Muscle of arm (tissue), 12 donors: ENCODE measurements around the gene ARPC5. TPM values are rescaled to one million over a fixed set of nuclear protein-coding genes. Genes with fewer than 3 reads are reported as not detected.

Experiments used
- DNase-seq: peaks from one replicate; pipeline ENCODE4 v3.0.0-alpha.2; 2013
- polyA plus RNA-seq, 12 donors: library from polyadenylated mRNA; unstranded; fragments of 120-200 nt; gene quantifications; one replicate each; pipeline ENCODE4 v1.2.1, GENCODE V29; 2013; ENCODE audit not compliant: insufficient read length in 12 of 12

The ARPC5 gene
- polyA plus RNA-seq, 12 donors: 73.7 to 139 (median 93.4) TPM; not detected in 1

DNA sequence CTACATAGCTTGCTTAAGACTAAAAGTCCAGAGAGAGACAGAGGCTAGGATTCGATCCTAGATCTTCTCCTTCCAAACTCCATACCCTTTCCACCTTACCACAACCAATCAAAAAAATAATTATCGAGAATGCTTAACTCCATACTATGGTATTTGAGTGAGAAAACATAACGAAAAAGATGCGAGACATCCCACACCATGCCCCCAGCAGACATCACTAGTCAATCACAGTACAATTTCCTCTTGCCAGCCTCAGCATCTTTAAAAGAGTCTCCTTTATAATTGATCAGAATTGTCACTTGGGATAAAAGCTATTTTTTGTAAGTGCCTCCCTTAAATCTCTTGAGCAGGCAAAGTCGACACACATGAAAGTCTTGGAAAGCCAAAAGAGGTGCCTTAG lies 46.2 kb downstream of the ARPC5 start:
- DNase-seq: no peak

DNA sequence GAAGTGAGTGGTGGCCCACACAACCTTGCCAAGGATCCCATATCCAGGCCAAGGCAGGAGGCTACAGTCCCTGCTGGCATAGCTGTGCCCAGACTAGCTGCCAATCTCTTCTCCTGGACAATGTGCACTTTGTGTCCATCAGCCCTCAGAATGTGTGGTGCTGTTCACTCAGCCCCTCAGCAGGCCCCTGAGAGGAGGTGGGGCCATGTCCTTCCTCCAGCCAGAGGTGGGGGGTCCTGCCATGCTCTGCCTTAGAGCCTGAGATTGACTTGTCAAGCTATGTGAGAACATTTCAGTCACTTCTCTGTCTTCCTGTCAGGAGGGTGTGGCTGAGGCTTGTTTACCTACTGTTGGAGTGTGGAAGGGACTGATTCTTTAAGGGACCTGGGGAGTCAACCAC lies 46.8 kb downstream of the ARPC5 start:
- no peak for DNase-seq

DNA sequence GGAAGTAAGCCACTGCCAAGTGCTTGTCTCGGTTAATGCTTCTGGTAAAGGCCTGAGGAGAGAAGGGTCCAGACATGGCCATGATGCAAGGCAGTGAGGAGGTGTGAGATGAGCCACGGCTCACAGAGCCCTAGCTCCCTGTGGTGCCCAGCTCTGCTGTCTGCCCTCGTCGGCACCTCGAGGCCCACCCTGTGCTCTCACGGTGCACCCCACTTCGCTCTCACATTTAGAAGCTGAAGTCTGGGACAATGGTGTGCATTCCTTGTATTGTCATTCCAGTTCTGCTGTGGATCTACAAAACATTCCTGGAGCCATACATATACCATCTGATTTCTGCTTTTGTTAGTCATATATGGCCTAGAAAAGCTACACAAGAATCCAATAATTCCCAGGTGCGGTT lies 48.7 kb downstream of the ARPC5 start:
- DNase-seq: no peak

DNA sequence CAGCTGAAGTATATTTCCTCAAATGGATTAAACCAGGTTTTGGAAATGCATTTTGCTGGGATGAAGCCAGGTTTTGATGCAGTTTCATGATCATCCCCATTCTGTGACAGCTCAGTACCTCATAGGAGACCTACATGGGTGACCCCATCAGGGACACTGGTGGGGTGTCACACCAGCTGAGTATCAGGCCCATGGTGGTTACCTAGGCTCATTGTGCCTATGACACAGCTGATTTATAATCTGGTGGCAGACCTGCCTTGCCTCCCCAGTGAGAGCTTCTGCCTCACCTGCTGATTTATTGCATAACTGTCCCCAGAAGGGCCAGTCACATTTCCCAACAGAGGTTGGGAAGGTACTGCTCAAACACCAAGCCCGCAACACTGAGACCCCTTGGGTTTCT lies 49.1 kb downstream of the ARPC5 start:
- no peak for DNase-seq

DNA sequence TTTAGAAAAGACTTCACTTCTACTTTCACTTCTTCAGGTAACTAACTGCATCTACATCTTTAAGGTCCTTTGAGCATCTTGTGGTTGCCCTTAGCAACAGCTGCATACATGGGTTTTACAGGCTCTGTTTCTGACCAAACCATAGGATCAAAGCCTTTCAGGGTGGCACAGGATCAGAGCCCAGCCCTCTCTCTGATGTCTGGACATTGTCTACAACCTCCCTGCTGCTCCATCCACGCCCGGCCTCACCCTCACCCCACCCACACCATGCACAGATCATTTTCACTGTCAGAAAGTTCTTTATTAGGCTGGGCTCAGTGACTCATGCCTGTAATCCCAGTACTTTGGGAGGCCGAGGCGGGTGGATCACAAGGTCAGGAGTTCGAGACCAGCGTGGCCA lies 50.5 kb downstream of the ARPC5 start:
- DNase-seq: no peak

DNA sequence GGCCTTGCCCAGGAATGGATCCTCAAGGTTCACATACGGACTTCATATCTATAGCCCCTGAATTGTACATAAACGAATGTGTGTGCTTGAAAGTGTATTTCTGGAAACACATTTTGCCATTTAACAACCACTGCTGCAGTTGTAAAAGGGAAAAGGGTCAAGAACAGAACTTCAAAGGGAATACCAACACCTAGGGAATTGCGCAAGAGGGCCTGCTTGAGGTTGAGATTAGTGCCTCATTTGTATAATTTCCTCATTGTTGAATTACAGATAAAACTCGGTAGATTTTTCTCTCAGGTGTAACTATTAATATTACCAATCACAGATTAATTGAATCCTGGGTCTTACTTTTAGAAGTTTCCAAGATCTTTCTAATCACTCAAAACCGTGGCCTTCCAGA lies 51.4 kb downstream of the ARPC5 start:
- no peak for DNase-seq

DNA sequence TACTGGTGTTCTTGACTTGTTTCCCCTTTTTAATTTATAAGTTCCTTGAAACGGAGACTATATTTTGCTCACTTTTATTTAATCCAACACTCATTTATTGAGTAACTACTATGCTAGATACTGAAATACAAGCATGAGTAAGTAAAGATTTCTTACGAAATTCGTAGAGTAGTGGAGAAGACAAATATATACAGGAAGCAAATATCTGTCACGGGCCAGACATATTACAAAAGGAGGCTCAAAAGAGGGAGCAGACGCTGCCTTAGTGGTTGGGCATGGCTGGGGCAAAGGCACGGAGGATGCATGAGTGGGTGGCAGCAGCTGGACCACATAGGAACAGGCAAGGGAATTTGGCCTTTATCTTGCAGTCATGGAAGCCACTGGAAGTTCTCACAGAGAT lies 52.1 kb downstream of the ARPC5 start:
- DNase-seq: no peak

DNA sequence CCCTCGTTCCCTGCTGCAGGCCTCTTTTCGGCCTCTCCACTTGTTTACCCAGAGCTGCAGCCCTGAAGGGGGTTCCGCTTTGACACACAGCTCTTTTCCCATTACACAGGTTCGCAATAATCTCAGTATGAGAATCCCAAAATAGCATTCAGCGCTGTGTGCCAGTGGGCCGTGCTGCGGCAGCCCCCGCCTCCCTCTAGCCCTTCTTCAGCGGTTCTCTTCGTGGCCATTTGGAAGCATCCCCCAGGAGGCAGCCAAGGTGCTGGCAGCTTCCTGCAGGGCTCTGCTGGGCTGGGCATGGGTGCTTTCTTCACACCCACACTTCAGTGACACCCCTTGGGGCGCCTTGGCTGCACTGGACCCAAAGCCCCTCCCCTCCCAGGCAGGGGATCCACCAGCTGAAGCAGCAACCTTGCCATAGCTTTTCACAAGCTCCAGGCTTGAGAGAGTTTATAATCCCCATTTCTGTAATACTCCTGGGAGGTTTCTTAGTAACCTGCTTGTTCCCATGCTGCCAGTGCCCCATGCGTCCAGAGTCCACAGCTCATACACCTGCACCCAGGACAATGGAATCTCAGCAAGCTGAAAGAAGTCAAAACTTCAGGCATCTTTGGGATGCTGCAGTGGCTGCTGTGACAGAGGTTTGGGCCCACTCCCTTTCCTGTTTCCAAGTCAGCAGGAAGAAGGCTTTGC lies 53.4 kb downstream of the ARPC5 start:
- no peak for DNase-seq

DNA sequence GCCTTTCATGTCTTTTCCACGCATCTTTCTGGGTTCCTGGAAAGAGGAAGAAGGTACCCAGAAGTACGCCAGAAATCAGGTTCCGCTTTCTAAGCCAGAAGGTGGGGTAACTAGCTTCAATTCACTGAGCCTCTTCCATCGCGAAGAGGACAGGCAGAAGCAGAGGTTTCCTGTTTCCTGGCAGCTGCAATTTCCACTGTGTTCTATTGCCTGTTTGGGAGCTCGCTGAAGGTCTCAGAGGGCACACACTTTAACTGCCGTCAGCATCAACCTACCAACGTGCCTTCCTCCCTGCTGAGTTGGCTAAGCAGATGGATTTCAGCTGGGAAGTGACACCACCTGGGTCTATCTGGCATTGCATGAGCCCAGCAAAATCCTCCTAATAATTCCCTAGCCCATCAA lies 55.3 kb downstream of the ARPC5 start:
- peak; percentile 27 for DNase-seq

DNA sequence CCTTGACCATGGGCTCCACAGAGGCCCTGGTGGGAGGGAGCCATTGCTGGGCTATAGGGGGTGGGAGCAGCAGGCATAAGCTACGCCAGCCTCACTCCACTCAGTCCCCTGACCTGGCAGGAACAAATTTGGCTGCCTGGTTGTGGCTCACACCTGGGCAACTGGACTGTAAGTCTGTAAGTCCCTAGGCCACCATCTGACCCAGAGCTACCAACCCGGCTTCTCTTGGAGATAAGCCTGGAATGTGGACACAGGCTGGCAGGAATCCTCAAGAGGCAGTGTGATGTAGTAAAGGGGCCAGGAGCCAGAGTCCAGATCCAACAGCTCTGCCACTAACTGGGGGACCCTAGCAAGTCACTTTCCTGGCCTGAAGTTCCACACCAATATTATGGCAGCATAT lies 56.7 kb downstream of the ARPC5 start:
- DNase-seq: no peak

DNA sequence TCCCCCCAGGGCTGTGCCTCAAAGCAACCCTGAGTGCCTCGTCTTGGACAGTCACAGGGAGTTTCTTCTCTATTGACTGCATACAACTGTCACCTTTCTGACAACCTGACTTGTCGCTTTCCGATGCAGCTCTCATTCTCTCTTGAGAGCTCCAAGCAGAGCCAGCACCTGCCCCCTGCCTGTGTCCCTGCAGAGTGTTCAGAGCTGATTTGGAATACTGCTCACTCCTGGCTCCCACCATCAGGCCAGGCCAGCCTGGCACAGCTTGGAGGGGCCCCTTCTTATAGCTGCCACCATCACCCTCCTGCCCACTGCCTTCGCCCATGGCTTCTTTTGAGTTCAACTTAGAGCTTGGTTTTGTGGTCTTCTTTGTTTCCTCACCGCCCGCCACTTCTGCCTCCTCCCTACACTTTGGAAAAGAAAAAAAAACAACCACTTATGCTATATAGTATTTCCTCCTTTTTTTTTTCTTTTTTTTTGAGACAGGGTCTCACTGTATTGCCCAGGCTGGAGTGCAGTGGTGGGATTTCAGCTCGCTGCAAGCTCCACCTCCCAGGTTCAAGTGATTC lies 57.6 kb downstream of the ARPC5 start:
- no peak for DNase-seq

DNA sequence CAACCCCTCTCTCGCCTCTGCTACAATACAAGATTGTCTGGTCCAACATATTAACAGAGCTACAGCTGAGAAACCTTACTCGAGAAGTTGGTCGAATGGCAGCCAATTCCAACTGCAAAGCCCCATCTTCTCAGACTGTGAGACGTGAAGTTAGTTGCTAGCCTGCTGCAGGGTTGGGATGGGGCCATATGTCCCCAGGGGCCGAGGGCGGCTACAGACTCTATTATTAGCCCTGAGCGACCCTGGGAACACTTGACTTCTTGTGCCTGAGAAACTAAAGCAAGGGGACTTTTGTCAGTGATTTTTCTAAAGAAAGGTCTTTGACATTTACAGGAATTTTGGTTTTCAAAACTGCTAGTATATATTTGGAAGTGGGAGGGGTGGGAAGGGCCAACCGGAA lies 59.0 kb downstream of the ARPC5 start:
- no peak for DNase-seq

DNA sequence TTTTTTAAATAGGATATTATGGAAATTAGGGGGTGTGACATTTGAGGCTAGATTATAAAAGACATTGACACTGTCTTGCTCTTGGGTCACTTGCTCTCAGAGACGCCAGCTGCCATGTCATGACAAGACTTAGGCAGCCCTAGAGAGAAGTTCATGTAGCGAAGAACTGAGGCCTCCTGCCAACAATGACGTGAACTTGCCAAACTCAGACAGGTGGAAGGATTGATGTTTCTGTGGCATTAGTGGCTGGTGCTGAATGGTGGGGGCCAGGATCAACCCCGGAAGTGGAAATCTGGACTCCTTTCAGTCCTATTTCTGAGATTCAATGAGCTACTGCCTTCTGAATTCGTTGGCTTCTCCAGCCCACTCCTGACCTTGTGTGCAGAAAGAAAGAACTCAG lies 60.0 kb downstream of the ARPC5 start:
- DNase-seq: no peak

DNA sequence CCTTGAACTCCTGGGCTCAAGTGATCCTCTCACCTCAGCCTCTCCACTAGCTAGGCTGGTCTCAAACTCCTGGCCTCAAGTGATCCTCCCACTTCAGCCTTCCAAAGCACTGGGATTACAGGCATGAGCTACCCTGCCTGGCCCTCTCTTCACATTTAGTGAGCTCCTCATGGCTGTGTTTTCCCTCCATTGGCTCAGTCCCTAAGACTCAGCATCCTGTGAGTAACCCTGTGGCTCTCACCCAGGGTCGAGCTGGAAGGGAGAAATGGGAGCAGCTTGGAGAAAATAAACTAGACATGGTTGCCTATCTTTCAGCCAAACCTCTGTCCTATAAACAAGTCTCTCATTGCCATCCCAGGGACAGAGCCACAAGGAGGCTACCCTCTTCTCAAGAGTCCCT lies 62.9 kb downstream of the ARPC5 start:
- no peak for DNase-seq

DNA sequence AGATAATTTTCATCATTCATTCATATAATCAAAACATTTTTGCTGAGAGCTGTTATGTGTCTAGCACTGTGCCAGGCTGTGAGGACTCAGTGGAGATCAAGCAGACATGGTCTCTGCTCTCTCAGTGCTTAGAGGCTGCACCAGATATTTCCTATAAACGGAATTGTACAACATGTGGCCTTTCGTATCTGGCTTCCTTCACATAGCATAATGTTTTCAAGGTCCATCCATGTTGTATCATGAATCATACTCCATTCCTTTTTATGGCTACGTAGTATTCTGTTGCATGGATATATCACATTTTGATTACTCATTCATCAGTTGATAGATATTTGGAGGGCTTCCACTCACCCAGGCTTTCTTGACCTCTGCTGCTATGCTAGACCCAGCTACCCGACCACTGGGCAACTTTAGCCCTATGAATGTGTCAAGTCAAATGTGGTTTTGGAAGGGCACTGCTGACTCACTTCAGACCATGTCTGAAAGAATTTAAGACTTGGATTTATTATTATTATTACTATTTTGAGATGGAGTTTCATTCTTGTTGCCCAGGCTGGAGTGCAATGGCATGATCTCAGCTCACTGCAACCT lies 63.8 kb downstream of the ARPC5 start:
- no peak for DNase-seq

Other genes starting within 250 kb of the ARPC5 start
- gene NMNAT2, start 217.4 kb downstream of the ARPC5 start, polyA plus RNA-seq: 1 to 10 TPM in 9 of 12 donors, under 1 TPM in 1, not detected in 2; 0.76 to 2.1 (median 1.6) TPM
- gene SMG7, start 163.3 kb downstream of the ARPC5 start, polyA plus RNA-seq: 10 to 100 TPM in 11 of 12 donors, not detected in 1; 29.6 to 51.9 (median 37.2) TPM
- gene NCF2, start 45.3 kb downstream of the ARPC5 start, polyA plus RNA-seq: 10 to 100 TPM in 2 of 12 donors, 1 to 10 TPM in 9, not detected in 1; 3.6 to 18.3 (median 4.7) TPM
- gene APOBEC4, start 17.5 kb upstream of the ARPC5 start, polyA plus RNA-seq: not detected
- 10 to 100 TPM in 11 of 12 donors, not detected in 1; 22.3 to 41.5 (median 28.6) TPM for gene RGL1, start 169.3 kb upstream of the ARPC5 start, polyA plus RNA-seq